ENCODE data around the gene TNRC6A. TPM values are rescaled to one million over a fixed set of nuclear protein-coding genes. Genes with fewer than 3 reads are reported as not detected.

TNRC6A gene
- total and polyA plus RNA-seq, 10 of the 15 experiments (the other 5 are each of a cell fraction or from before 2014, with no cell fraction given), result 4.6 to 41.3 (median 29.7) TPM

- TF ChIP-seq BACH1 (IDR thresholded peaks at IDR 0.05; ENCODE audit: borderline replicate concordance) (no peak), HDAC2 (IDR thresholded peaks at IDR 0.05) (no peak), HSF1 (IDR thresholded peaks at IDR 0.05; ENCODE audit: low read depth, low read length) (no peak), SMAD1 (IDR thresholded peaks at IDR 0.05; ENCODE audit: low read depth, partially characterized antibody) (no peak)
Measured at GRCh38 chr16:24694931-24695330, 34.5 kb upstream of the TNRC6A start (continued).

- DNase-seq (ENCODE audit: low read depth, low spot score) (no peak), ATAC-seq (no peak), FAIRE-seq (no peak)
- Histone ChIP-seq H3K9ac (ENCODE audit: control insufficient read depth, insufficient read depth, low read length) (no peak overlapping the region), H3K4me3 (no peak overlapping the region), H3K4me1 (ENCODE audit: control insufficient read depth, insufficient read depth, low read length) (no peaks in the 10 kb centered on the region), H3K36me3 (ENCODE audit: control insufficient read depth in 2 of 2, insufficient read depth in 2 of 2, low read length in 1 of 2) (no peaks in the 10 kb centered on the region), H3K27me3 (replicated peaks in 1 of 2; ENCODE audit: control insufficient read depth in 2 of 2, insufficient read depth in 2 of 2, low read length in 1 of 2) (no peaks in the 10 kb centered on the region), H3K27ac (ENCODE audit: control insufficient read depth, insufficient read depth) (no peak overlapping the region), H3K79me2 (ENCODE audit: control insufficient read depth, insufficient read depth, low read length) (no peaks in the 10 kb centered on the region), H3K9me3 (replicated peaks; ENCODE audit: control insufficient read depth, insufficient read depth, low read length) (no peaks in the 10 kb centered on the region), H2AFZ (ENCODE audit: control insufficient read depth, low read depth, low read length) (no peak overlapping the region), H3K4me2 (ENCODE audit: control insufficient read depth, insufficient read depth) (no peak overlapping the region), H4K20me1 (ENCODE audit: control insufficient read depth, insufficient read depth) (no peaks in the 10 kb centered on the region)
- SMC1A ChIA-PET (ENCODE audit: uncharacterized antibody, unreplicated experiment), result interaction anchor here (0.6 kb wide), 1 partner anchor 72 kb away, joined by 3 read pairs; no protein-coding TSS in a partner anchor
- in situ Hi-C loops (cut with MboI) (no loop called here), intact Hi-C loops (cut with micrococcal nuclease; ENCODE audit: unreplicated experiment) (no loop called here)
- RAD21 ChIA-PET (ENCODE audit: unreplicated experiment), result no interaction called here
- no TSS peak for BruUV-seq (replicated peaks)
- POLR2A ChIA-PET, result interaction anchor here (1.0 kb wide), 1 partner anchor 10 kb away, joined by 3 read pairs; no protein-coding TSS in a partner anchor
- 19% methylated on average over 5 of the region's 5 CpGs for WGBS (ENCODE audit: insufficient coverage, insufficient replicate concordance, low lambda C conversion rate, missing lambda C conversion rate)
- CTCF ChIA-PET, result no interaction called here
- no peak for TF ChIP-seq ZNF217 (IDR thresholded peaks at IDR 0.05)
- no peak for TF ChIP-seq ESRRA (IDR thresholded peaks at IDR 0.05; ENCODE audit: low read length)
- no peak for TF ChIP-seq E2F8 (IDR thresholded peaks at IDR 0.05; ENCODE audit: low read depth, partially characterized antibody)
- TF ChIP-seq ATF7 (IDR thresholded peaks at IDR 0.05; ENCODE audit: low read depth), result no peak
- no peak for TF ChIP-seq CHD4 (IDR thresholded peaks at IDR 0.05)
- no peak for TF ChIP-seq NKRF (conservative IDR thresholded peaks at IDR 0.05)
- no peak for TF ChIP-seq ZBTB33 (IDR thresholded peaks at IDR 0.05)
Measured at GRCh38 chr16:24696699-24697098, 32.8 kb upstream of the TNRC6A start.
